ENCODE data around the gene PBX3.
A peak's percentile ranks its signal among the peaks of the same experiment; 100 is the strongest.

PBX3 gene

GRCh38 chr9:125867751-125868415, 120.7 kb downstream of the PBX3 start:
- no peak for DNase-seq (ENCODE audit: low spot score)

GRCh38 chr9:125878164-125878631, 131.0 kb downstream of the PBX3 start:
- no peak for DNase-seq (ENCODE audit: low spot score)

GRCh38 chr9:125881042-125881441, 133.9 kb downstream of the PBX3 start:
- DNase-seq (ENCODE audit: low spot score) = no peak

- no peak for DNase-seq (ENCODE audit: low spot score)
Observed at GRCh38 chr9:125883565-125884217, 136.5 kb downstream of the PBX3 start.

GRCh38 chr9:125884218-125884595, 137.0 kb downstream of the PBX3 start:
- no peak for DNase-seq (ENCODE audit: low spot score)

GRCh38 chr9:125885405-125886034, 138.3 kb downstream of the PBX3 start:
- no peak for DNase-seq (ENCODE audit: low spot score)

- no peak for DNase-seq (ENCODE audit: low spot score)
Observed at GRCh38 chr9:125886365-125886764, 139.2 kb downstream of the PBX3 start.

GRCh38 chr9:125887172-125887571, 140.0 kb downstream of the PBX3 start:
- no peak for DNase-seq (ENCODE audit: low spot score)

- no peak for DNase-seq (ENCODE audit: low spot score)
Observed at GRCh38 chr9:125888211-125888610, 141.0 kb downstream of the PBX3 start.

- DNase-seq (ENCODE audit: low spot score) = peak; percentile 42
Observed at GRCh38 chr9:125889112-125889475, 141.9 kb downstream of the PBX3 start.

- DNase-seq (ENCODE audit: low spot score) = peak; percentile 12
Observed at GRCh38 chr9:125889476-125890419, 142.6 kb downstream of the PBX3 start.

GRCh38 chr9:125890826-125891225, 143.7 kb downstream of the PBX3 start:
- peak; percentile 24 for DNase-seq (ENCODE audit: low spot score)

GRCh38 chr9:125893277-125893676, 146.1 kb downstream of the PBX3 start:
- no peak for DNase-seq (ENCODE audit: low spot score)

- DNase-seq (ENCODE audit: low spot score) = no peak
Observed at GRCh38 chr9:125894566-125894965, 147.4 kb downstream of the PBX3 start.

GRCh38 chr9:125896404-125896803, 149.2 kb downstream of the PBX3 start:
- DNase-seq (ENCODE audit: low spot score) = no peak

GRCh38 chr9:125896964-125897363, 149.8 kb downstream of the PBX3 start:
- no peak for DNase-seq (ENCODE audit: low spot score)

- no peak for DNase-seq (ENCODE audit: low spot score)
Observed at GRCh38 chr9:125897481-125897880, 150.3 kb downstream of the PBX3 start.

GRCh38 chr9:125902214-125902613, 155.0 kb downstream of the PBX3 start:
- no peak for DNase-seq (ENCODE audit: low spot score)

GRCh38 chr9:125902831-125903512, 155.8 kb downstream of the PBX3 start:
- DNase-seq (ENCODE audit: low spot score) = no peak

- no peak for DNase-seq (ENCODE audit: low spot score)
Observed at GRCh38 chr9:125904155-125904851, 157.1 kb downstream of the PBX3 start.

GRCh38 chr9:125906144-125906543, 159.0 kb downstream of the PBX3 start:
- no peak for DNase-seq (ENCODE audit: low spot score)
